ENCODE measurements around the gene S100A3. TPM values are rescaled to one million over a fixed set of nuclear protein-coding genes. Genes with fewer than 3 reads are reported as not detected.

The S100A3 gene
- total and polyA plus RNA-seq, 2 of the 8 experiments (the other 6 are each of a cell fraction or from before 2014, with no cell fraction given) = 0.26 to 0.47 TPM

- Histone ChIP-seq H3K9ac (replicated peaks in 1 of 4; ENCODE audit: extremely low read depth in 1 of 4, low read depth in 3 of 4, low read length in 3 of 4) (no peak overlapping the region), H3K9me3 (ENCODE audit: insufficient read depth in 2 of 2, low read depth in 1 of 2, low read length in 1 of 2) (no peaks in the 10 kb centered on the region), H3K18ac (ENCODE audit: extremely low read depth, low read length) (no peak overlapping the region), H3K4me3 (ENCODE audit: extremely low read depth in 1 of 4, insufficient read depth in 2 of 4, low read depth in 3 of 4, low read length in 4 of 4) (no peak overlapping the region), H4K5ac (ENCODE audit: insufficient read length, low read depth, low read length) (no peak overlapping the region), H2BK5ac (ENCODE audit: low read depth, low read length) (no peak overlapping the region), H2BK120ac (replicated peaks; ENCODE audit: low read depth, low read length) (no peak overlapping the region), H3K27ac (ENCODE audit: low read depth, low read length) (no peak overlapping the region), H3K14ac (ENCODE audit: insufficient read length) (no peak overlapping the region), H3K4ac (replicated peaks; ENCODE audit: insufficient read length, low read depth, low read length) (no peak overlapping the region), H4K8ac (ENCODE audit: extremely low read depth, insufficient read depth, low read length) (no peak overlapping the region), H3K56ac (replicated peaks; ENCODE audit: insufficient read length, low read depth, low read length) (no peak overlapping the region), H4K20me1 (replicated peaks in 1 of 2; ENCODE audit: control insufficient read depth in 1 of 2, insufficient read depth in 2 of 2, low read length in 2 of 2) (no peaks in the 10 kb centered on the region), H4K91ac (replicated peaks; ENCODE audit: insufficient read length, low read length) (no peak overlapping the region), H3K4me1 (replicated peaks in 1 of 4; ENCODE audit: control insufficient read depth in 3 of 4, insufficient read depth in 4 of 4, low read length in 3 of 4) (peaks cover 0 to 10% (median 2%) of the 10 kb centered on the region in 4 experiments; a peak in 2 of 7 replicates), H2BK12ac (ENCODE audit: low read depth, low read length) (no peak overlapping the region; the same call in 1 of the 2 replicates), H3K79me1 (ENCODE audit: low read depth, low read length) (no peaks in the 10 kb centered on the region), H2AK5ac (ENCODE audit: low read depth, low read length) (no peak overlapping the region), H2BK15ac (ENCODE audit: low read length) (no peak overlapping the region), H3K23me2 (ENCODE audit: low read depth, low read length) (no peaks in the 10 kb centered on the region), H3K4me2 (ENCODE audit: insufficient read depth in 1 of 2, low read depth in 2 of 2, low read length in 2 of 2) (no peak overlapping the region), H3K36me3 (ENCODE audit: control insufficient read depth in 2 of 4, insufficient read depth in 4 of 4, low read length in 3 of 4) (no peaks in the 10 kb centered on the region), H3K79me2 (ENCODE audit: control insufficient read depth in 1 of 2, insufficient read depth in 2 of 2, low read length in 2 of 2) (no peaks in the 10 kb centered on the region), H3K27me3 (replicated peaks in 1 of 4; ENCODE audit: control insufficient read depth in 3 of 4, extremely low read depth in 1 of 4, insufficient read depth in 3 of 4, low read length in 3 of 4) (no peaks in the 10 kb centered on the region; a peak in 2 of 7 replicates), H2BK20ac (ENCODE audit: low read length) (no peak overlapping the region), H3K23ac (ENCODE audit: insufficient read length) (no peak overlapping the region), H2AFZ (ENCODE audit: low read length) (no peak overlapping the region)
- POLR2A ChIA-PET (ENCODE audit: partially characterized antibody) = interaction anchor here (1.0 to 2.5 kb wide), 5 partner anchors 9 to 109 kb away, joined by 3 to 6 read pairs (median 6); partner anchors contain the start of gene S100A13
- FAIRE-seq (no peak), DNase-seq (ENCODE audit: low read depth in 1 of 2, low spot score in 2 of 2) (no peak)
- CTCF ChIA-PET (ENCODE audit: partially characterized antibody) = interaction anchor here (0.9 to 12.9 kb wide), 12 partner anchors 9 to 534 kb away, joined by 3 to 165 read pairs (median 10); partner anchors contain the start of genes S100A1, S100A13, S100A2 and S100A5
- TF ChIP-seq ATF3 (IDR thresholded peaks at IDR 0.05; ENCODE audit: insufficient read depth, low read depth, low read length) (no peak), SUZ12 (IDR thresholded peaks at IDR 0.05; ENCODE audit: low read length) (no peak), SIRT6 (IDR thresholded peaks at IDR 0.05; ENCODE audit: low read length) (no peak), FOSL1 (IDR thresholded peaks at IDR 0.05; ENCODE audit: insufficient read depth, low read depth, low read length) (no peak), NRF1 (IDR thresholded peaks at IDR 0.05; ENCODE audit: low read depth, low read length) (no peak), RBBP5 (IDR thresholded peaks at IDR 0.05; ENCODE audit: borderline replicate concordance, low read depth, low read length) (no peak), RXRA (IDR thresholded peaks at IDR 0.05; ENCODE audit: insufficient read depth, low read depth, low read length) (no peak)
- 87% methylated on average over 10 of the region's 12 CpGs; no CpG with 5 or more reads in 1 of the 2 experiments for WGBS, 2 experiments (ENCODE audit: extremely low coverage in 1 of 2, insufficient coverage in 1 of 2, insufficient read length in 1 of 2, insufficient replicate concordance in 2 of 2, low coverage in 1 of 2, low lambda C conversion rate in 2 of 2, missing lambda C conversion rate in 1 of 2)
Observed at GRCh38 chr1:153553096-153553495, 4.0 kb upstream of the S100A3 start.

Data from H1 (cell line).